Stimulated activated CD4-positive, alpha-beta T cell treated with anti-CD3 and anti-CD28 coated beads, TNF-alpha, amount 100 ng/mL, for 4 hours (primary cell): ENCODE measurements around the gene OR10H5.
"Not testable (repeated sequence)": the region's sequence is repeated elsewhere in the genome, so short reads cannot be mapped to it uniquely, and the experiment has no call there.

Experiments used
- DNase-seq, 3 experiments: peaks; one replicate each; pipeline ENCODE4 v3.0.0-alpha.2; 2020; ENCODE audit warnings: low read depth in 3 of 3

OR10H5 gene

GRCh38 chr19:15787611-15788155, at the start of gene OR10H5:
Gene OR10H5, plus strand, starts transcription at chr19:15787661. Its CDS starts 6,388 bp downstream, at chr19:15794049.
- no peak for DNase-seq

GRCh38 chr19:15737722-15738121, 49.7 kb upstream of the OR10H5 start, which contains the start of gene OR10H3:
Gene OR10H3, plus strand, starts transcription at chr19:15737985. Its CDS starts 3,408 bp downstream, at chr19:15741393.
- no peak for DNase-seq

GRCh38 chr19:15740785-15741184, 46.7 kb upstream of the OR10H5 start:
- DNase-seq, result no peak

GRCh38 chr19:15748239-15748638, 39.2 kb upstream of the OR10H5 start:
- DNase-seq, result no peak

- no peak for DNase-seq
These were observed 29.1 kb upstream of the OR10H5 start for GRCh38 chr19:15758379-15758778.

GRCh38 chr19:15759962-15760565, 27.4 kb upstream of the OR10H5 start:
- DNase-seq, result no peak

GRCh38 chr19:15769586-15769985, 17.9 kb upstream of the OR10H5 start:
- no peak for DNase-seq

GRCh38 chr19:15774159-15774558, 13.3 kb upstream of the OR10H5 start:
- DNase-seq, result not testable (repeated sequence)

- no peak for DNase-seq
These were observed 12.2 kb upstream of the OR10H5 start for GRCh38 chr19:15775249-15775648.

GRCh38 chr19:15776264-15776663, 11.2 kb upstream of the OR10H5 start:
- no peak for DNase-seq

GRCh38 chr19:15776991-15777970, 10.2 kb upstream of the OR10H5 start:
- no peak for DNase-seq

GRCh38 chr19:15779756-15780476, 7.5 kb upstream of the OR10H5 start:
- no peak for DNase-seq

- no peak for DNase-seq
These were observed 6.6 kb upstream of the OR10H5 start for GRCh38 chr19:15780610-15781418.

- DNase-seq, result no peak
These were observed 5.8 kb upstream of the OR10H5 start for GRCh38 chr19:15781661-15782060.

- DNase-seq, result no peak
These were observed 5.2 kb upstream of the OR10H5 start for GRCh38 chr19:15782211-15782610.

GRCh38 chr19:15782896-15783295, 4.6 kb upstream of the OR10H5 start:
- not testable (repeated sequence) for DNase-seq

- no peak for DNase-seq
These were observed 1.3 kb downstream of the OR10H5 start for GRCh38 chr19:15788594-15789270.

- no peak for DNase-seq
These were observed 2.6 kb downstream of the OR10H5 start for GRCh38 chr19:15790096-15790495.

- DNase-seq, result not testable (repeated sequence)
These were observed 6.8 kb downstream of the OR10H5 start for GRCh38 chr19:15794279-15794678.

GRCh38 chr19:15810335-15810734, 22.9 kb downstream of the OR10H5 start:
- DNase-seq, result no peak
